IMR-90 (cell line): ENCODE results near the gene SPOUT1. TPM values are rescaled to one million over a fixed set of nuclear protein-coding genes. Genes with fewer than 3 reads are reported as not detected.
A peak's percentile ranks its signal among the peaks of the same experiment; 100 is the strongest.
"Not testable (repeated sequence)": the region's sequence is repeated elsewhere in the genome, so short reads cannot be mapped to it uniquely, and the experiment has no call there.

Experiments used
- ATAC-seq: fragments of 200-7000 bp; cut with Tn5 transposase; 2 replicates; pipeline ENCODE4 v1.9.1; 2020; ENCODE audit warnings: low read depth, mild to moderate bottlenecking, moderate library complexity
- BruUV-seq: library from RNA; stranded (reverse); fragments of 400-500 nt; replicated peaks from 2 replicates; lab custom pipeline; 2021; lab: Mats Ljungman, UMichigan
- CTCF ChIA-PET: fragments of 300-600 bp; formaldehyde crosslinking; extraction: SDS; loops from one replicate; lab custom pipeline; 2021; ENCODE audit warnings: antibody characterized with exemption; lab: Yijun Ruan, JAX
- POLR2A ChIA-PET: fragments of 300-600 bp; sonication (Branson Sonifier 250); formaldehyde crosslinking; loops from one replicate; lab custom pipeline; 2022; ENCODE audit warnings: antibody characterized with exemption; ENCODE audit not compliant: unreplicated experiment; lab: Charles Lee
- DNase-seq: peaks from one replicate; pipeline ENCODE4 v3.0.0; 2013
- H2AFZ ChIP-seq: replicated peaks from 2 replicates; pipeline ENCODE3; 2013; ENCODE audit warnings: low read length, mild to moderate bottlenecking; ENCODE audit not compliant: poor library complexity
- H2AK5ac ChIP-seq: 2 replicates; pipeline ENCODE4 v1.6.1; 2013; ENCODE audit warnings: low read depth, low read length, inconsistent platforms
- H2AK9ac ChIP-seq: replicated peaks from 2 replicates; pipeline ENCODE3; 2013; ENCODE audit warnings: mild to moderate bottlenecking, low read depth, low read length, moderate library complexity; ENCODE audit not compliant: poor library complexity
- H2BK120ac ChIP-seq: 2 replicates; pipeline ENCODE4 v1.6.1; 2013; ENCODE audit warnings: low read depth, low read length, inconsistent platforms
- H2BK15ac ChIP-seq: 3 replicates; pipeline ENCODE4 v1.6.1; 2013; ENCODE audit warnings: low read depth, low read length, inconsistent platforms
- H2BK20ac ChIP-seq: 2 replicates; pipeline ENCODE4 v1.6.1; 2013; ENCODE audit warnings: low read depth, mild to moderate bottlenecking, inconsistent platforms, low read length, moderate library complexity
- H2BK5ac ChIP-seq: 2 replicates; pipeline ENCODE4 v1.6.1; 2013; ENCODE audit warnings: mild to moderate bottlenecking, low read depth, low read length, inconsistent platforms; ENCODE audit not compliant: poor library complexity, severe bottlenecking
- H3K14ac ChIP-seq: replicated peaks from 2 replicates; pipeline ENCODE4 v1.6.1; 2013; ENCODE audit warnings: low read depth, low read length, inconsistent platforms
- H3K18ac ChIP-seq: 2 replicates; pipeline ENCODE4 v1.6.1; 2013; ENCODE audit warnings: low read depth, low read length, control low read depth
- H3K23ac ChIP-seq: 2 replicates; pipeline ENCODE4 v1.6.1; 2013; ENCODE audit warnings: low read depth, low read length, inconsistent platforms
- H3K27ac ChIP-seq: 2 replicates; pipeline ENCODE4 v1.5.1; 2013; ENCODE audit warnings: mild to moderate bottlenecking, control low read depth, low read length; ENCODE audit not compliant: insufficient read depth
- H3K27me3 ChIP-seq: 2 replicates; pipeline ENCODE4 v1.6.1; 2013; ENCODE audit warnings: low read length; ENCODE audit not compliant: control insufficient read depth, insufficient read depth
- H3K36me3 ChIP-seq: 2 replicates; pipeline ENCODE4 v1.6.1; 2013; ENCODE audit warnings: low read length, mixed read lengths; ENCODE audit not compliant: control insufficient read depth, insufficient read depth
- H3K4ac ChIP-seq: 2 replicates; pipeline ENCODE4 v1.6.1; 2013; ENCODE audit warnings: low read depth, low read length, inconsistent platforms
- H3K4me1 ChIP-seq: 2 replicates; pipeline ENCODE4 v1.6.1; 2013; ENCODE audit warnings: low read length, mixed read lengths; ENCODE audit not compliant: control insufficient read depth, insufficient read depth
- H3K4me2 ChIP-seq: 2 replicates; pipeline ENCODE4 v1.6.1; 2013; ENCODE audit warnings: low read depth, mild to moderate bottlenecking, control low read depth, low read length, moderate library complexity
- H3K4me3 ChIP-seq: 2 replicates; pipeline ENCODE4 v1.5.1; 2013; ENCODE audit warnings: low read depth, mild to moderate bottlenecking, control low read depth, low read length, moderate library complexity; ENCODE audit not compliant: insufficient read depth
- H3K56ac ChIP-seq: 2 replicates; pipeline ENCODE4 v1.6.1; 2013; ENCODE audit warnings: low read length, inconsistent platforms; ENCODE audit not compliant: insufficient read depth; ENCODE audit errors: extremely low read depth
- H3K79me1 ChIP-seq, 2 experiments: 2 replicates each; pipeline ENCODE4 v1.6.1; 2013; ENCODE audit warnings: low read length in 2 of 2, inconsistent platforms in 1 of 2, low read depth in 1 of 2
- H3K9ac ChIP-seq: 2 replicates; pipeline ENCODE4 v1.6.1; 2013; ENCODE audit warnings: low read depth, low read length, control low read depth
- H3K9me1 ChIP-seq: 2 replicates; pipeline ENCODE4 v1.6.1; 2013; ENCODE audit warnings: low read length, inconsistent platforms; ENCODE audit not compliant: insufficient read depth
- H3K9me3 ChIP-seq: 2 replicates; pipeline ENCODE4 v1.6.1; 2013; ENCODE audit warnings: low read length; ENCODE audit not compliant: control insufficient read depth, insufficient read depth
- H4K20me1 ChIP-seq: 2 replicates; pipeline ENCODE4 v1.6.1; 2013; ENCODE audit warnings: low read length, inconsistent platforms; ENCODE audit not compliant: insufficient read depth
- H4K5ac ChIP-seq: 2 replicates; pipeline ENCODE4 v1.6.1; 2013; ENCODE audit warnings: mild to moderate bottlenecking, low read depth, low read length, control low read depth
- H4K8ac ChIP-seq, 2 experiments: 2 replicates each; pipeline ENCODE4 v1.6.1; 2013; ENCODE audit warnings: low read depth in 2 of 2, low read length in 2 of 2, control low read depth in 1 of 2, inconsistent platforms in 1 of 2
- H4K91ac ChIP-seq: 2 replicates; pipeline ENCODE4 v1.6.1; 2013; ENCODE audit warnings: low read depth, low read length, inconsistent platforms; ENCODE audit not compliant: insufficient read depth
- RAD21 ChIP-seq: IDR thresholded peaks from 2 replicates; pipeline ENCODE4 v1.6.1; 2012; ENCODE audit warnings: low read length, improper control_type of control experiment
- WGBS, 2 experiments: methylation state at CpG; one replicate each; pipeline versions ENCODE4 v1.1.5 to v1.1.7; 2013; ENCODE audit warnings: missing lambda C conversion rate in 2 of 2; ENCODE audit not compliant: insufficient read length in 1 of 2; ENCODE audit errors: extremely low coverage in 2 of 2; 5-methylcytosine and 5-hydroxymethylcytosine counted together
- dilution Hi-C: fragments of 300-500 bp; cut with HindIII; formaldehyde crosslinking; loops from one replicate; pipeline ENCODE4 v1.14.3; 2018; ENCODE audit warnings: low sequenced_read_pairs; ENCODE audit not compliant: unreplicated experiment
- in situ Hi-C: fragments of 300-500 bp; cut with MboI; formaldehyde crosslinking; loops from 3 replicates; pipeline ENCODE4 v1.14.3; 2019; ENCODE audit warnings: low sequenced_read_pairs, inconsistent platforms, mixed read lengths
- intact Hi-C: fragments of 100-400 bp; cut with micrococcal nuclease; formaldehyde crosslinking; loops from 2 replicates; pipeline ENCODE4 v1.10.0; 2022
- polyA plus RNA-seq, 3 experiments: library from polyadenylated mRNA; depleted of rRNA; stranded (reverse); fragments of >200 nt; gene quantifications; 2 replicates each; pipeline ENCODE4 v1.2.3, GENCODE V29; 2012; ENCODE audit warnings: low replicate concordance in 1 of 3
- total RNA-seq: library from RNA; depleted of rRNA; stranded (reverse); fragments of >200 nt; gene quantifications from 2 replicates; pipeline ENCODE4 v1.2.3, GENCODE V29; 2012
- TF ChIP-seq, protein P1 (sequence below): conservative IDR thresholded peaks from 2 replicates; pipeline ENCODE4 v1.5.1; 2012; ENCODE audit warnings: mild to moderate bottlenecking, low read depth, low read length, improper control_type of control experiment

SPOUT1 gene
- total and polyA plus RNA-seq, 2 of the 4 experiments (the other 2 are of a cell fraction), result 17.9 to 27.8 TPM

DNA sequence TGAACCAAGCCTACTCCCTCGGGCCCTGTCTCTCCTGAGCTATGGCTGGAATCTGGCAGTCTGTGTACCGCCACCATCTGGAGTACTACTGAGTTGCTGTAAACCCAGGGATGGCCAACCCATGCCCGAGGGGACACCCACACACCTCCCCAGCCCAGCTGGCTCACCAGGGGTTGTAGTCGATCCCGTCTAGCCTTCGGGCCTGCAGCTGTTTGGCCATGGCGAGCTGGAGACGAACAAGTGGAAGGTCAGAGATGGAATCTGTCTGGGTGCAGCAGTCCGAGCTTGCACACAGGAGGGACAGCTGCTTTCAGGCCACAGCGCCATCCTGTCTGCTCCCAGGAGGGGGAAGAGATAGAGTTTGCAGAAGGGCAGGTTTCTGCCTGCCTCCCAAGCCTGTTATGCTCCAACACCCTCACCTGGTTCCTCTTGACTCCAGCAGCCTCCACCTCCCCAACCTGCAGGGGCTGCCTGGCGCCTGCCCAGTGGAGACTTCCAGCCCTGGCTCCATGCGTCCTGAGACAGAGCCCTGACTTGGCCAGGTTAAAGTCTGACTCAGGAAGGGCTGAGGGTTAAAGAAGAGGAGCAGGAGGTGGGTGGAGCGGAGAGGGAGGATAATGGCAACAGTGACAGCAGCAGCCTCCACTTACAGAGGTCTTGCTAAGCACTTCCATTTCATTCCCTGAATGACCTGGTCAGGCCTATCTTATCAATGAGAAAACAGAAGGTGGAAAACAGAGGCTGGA lies 15.8 kb upstream of the SPOUT1 start:
- Histone ChIP-seq H3K4me2 (no peak overlapping the region), H2BK5ac (no peak overlapping the region), H3K4me1 (no peaks in the 10 kb centered on the region), H2BK15ac (no peak overlapping the region), H3K9me3 (no peaks in the 10 kb centered on the region; the same call in 1 of the 2 replicates), H2BK120ac (no peak overlapping the region), H4K91ac (no peak overlapping the region), H3K18ac (no peak overlapping the region), H4K8ac (no peak overlapping the region), H2AK5ac (no peak overlapping the region), H2AFZ (no peak overlapping the region), H2BK20ac (no peak overlapping the region), H3K36me3 (peaks cover 3% of the 10 kb centered on the region; the same call in 1 of the 2 replicates), H4K20me1 (no peaks in the 10 kb centered on the region; the same call in 1 of the 2 replicates), H3K23ac (no peak overlapping the region), H3K4ac (no peak overlapping the region), H3K27ac (no peak overlapping the region), H3K4me3 (no peak overlapping the region), H3K27me3 (no peaks in the 10 kb centered on the region), H4K5ac (no peak overlapping the region), H3K9me1 (0 out of 2 replicates have a peak, but pooled peaks cover 3% of the 10 kb centered on the region), H3K56ac (no peak overlapping the region), H3K9ac (no peak overlapping the region), H3K79me1 (peaks cover 0 to 14% of the 10 kb centered on the region in 2 experiments; a peak in 2 of 4 replicates), H3K14ac (no peak overlapping the region), H2AK9ac (no peak overlapping the region)
- intact Hi-C loops (no loop called here), dilution Hi-C loops (no loop called here), in situ Hi-C loops (no loop called here)
- BruUV-seq, result no TSS peak
- CTCF ChIA-PET, result interaction anchor here (0.6 kb wide), 1 partner anchor 159 kb away, joined by 3 read pairs; no protein-coding TSS in a partner anchor
- TF ChIP-seq, protein P1, sequence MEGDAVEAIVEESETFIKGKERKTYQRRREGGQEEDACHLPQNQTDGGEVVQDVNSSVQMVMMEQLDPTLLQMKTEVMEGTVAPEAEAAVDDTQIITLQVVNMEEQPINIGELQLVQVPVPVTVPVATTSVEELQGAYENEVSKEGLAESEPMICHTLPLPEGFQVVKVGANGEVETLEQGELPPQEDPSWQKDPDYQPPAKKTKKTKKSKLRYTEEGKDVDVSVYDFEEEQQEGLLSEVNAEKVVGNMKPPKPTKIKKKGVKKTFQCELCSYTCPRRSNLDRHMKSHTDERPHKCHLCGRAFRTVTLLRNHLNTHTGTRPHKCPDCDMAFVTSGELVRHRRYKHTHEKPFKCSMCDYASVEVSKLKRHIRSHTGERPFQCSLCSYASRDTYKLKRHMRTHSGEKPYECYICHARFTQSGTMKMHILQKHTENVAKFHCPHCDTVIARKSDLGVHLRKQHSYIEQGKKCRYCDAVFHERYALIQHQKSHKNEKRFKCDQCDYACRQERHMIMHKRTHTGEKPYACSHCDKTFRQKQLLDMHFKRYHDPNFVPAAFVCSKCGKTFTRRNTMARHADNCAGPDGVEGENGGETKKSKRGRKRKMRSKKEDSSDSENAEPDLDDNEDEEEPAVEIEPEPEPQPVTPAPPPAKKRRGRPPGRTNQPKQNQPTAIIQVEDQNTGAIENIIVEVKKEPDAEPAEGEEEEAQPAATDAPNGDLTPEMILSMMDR, result 0 out of 2 replicates have a peak, but pooled peaks have one; percentile 3
- no peak for TF ChIP-seq RAD21
- ATAC-seq, result peak; percentile 82
- 17% methylated on average over 1 of the region's 13 CpGs; no CpG with 5 or more reads in 1 of the 2 experiments for WGBS, 2 experiments
- POLR2A ChIA-PET, result interaction anchor here (1.1 kb wide), 1 partner anchor 28 kb away, joined by 16 read pairs; no protein-coding TSS in a partner anchor
- no peak for DNase-seq

DNA sequence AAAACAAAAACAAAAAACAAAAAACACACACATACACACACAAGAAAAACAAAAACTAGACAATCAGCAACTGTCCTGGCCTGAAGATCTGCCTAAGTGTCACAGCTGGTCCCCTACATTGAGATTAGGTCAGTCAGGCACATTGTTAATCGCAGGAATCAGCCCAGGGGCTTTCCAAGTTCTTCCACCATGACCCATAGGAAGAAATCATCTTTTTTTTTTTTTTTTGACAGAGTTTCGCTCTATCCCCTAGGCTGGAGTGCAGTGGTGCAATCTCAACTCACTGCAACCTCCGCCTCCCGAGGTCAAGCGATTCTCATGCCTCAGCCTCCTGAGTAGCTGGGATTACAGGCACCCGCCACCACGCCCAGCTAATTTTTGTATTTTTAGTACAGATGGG lies 13.6 kb upstream of the SPOUT1 start:
- H2BK5ac ChIP-seq, H2AK9ac ChIP-seq, BruUV-seq, H3K27ac ChIP-seq, H4K5ac ChIP-seq, H3K4me2 ChIP-seq, H3K18ac ChIP-seq, H3K14ac ChIP-seq, H2AK5ac ChIP-seq, ATAC-seq, H3K56ac ChIP-seq, H4K8ac ChIP-seq, H3K9me1 ChIP-seq, H4K91ac ChIP-seq, H3K27me3 ChIP-seq, POLR2A ChIA-PET, H3K4me1 ChIP-seq, H4K20me1 ChIP-seq, H3K4me3 ChIP-seq, DNase-seq, H2AFZ ChIP-seq, H2BK15ac ChIP-seq, CTCF ChIA-PET, H3K23ac ChIP-seq, H3K36me3 ChIP-seq, H2BK20ac ChIP-seq, H2BK120ac ChIP-seq, dilution Hi-C loops, H3K9me3 ChIP-seq, H3K9ac ChIP-seq, intact Hi-C loops, H3K4ac ChIP-seq, in situ Hi-C loops: not testable (repeated sequence)
- 71% methylated on average over 2 of the region's 7 CpGs; no CpG with 5 or more reads in 1 of the 2 experiments for WGBS, 2 experiments
- peaks cover 0 to 14% of the 10 kb centered on the region in 2 experiments; a peak in 2 of 4 replicates for H3K79me1 ChIP-seq
